Keratinocyte (primary cell): ENCODE results near the gene RPL28.

Experiments
- EZH2 ChIP-seq: IDR thresholded peaks from one replicate; pipeline ENCODE4 v1.6.1; 2012; ENCODE audit warnings: inconsistent platforms, mild to moderate bottlenecking, low read length, moderate library complexity
- TF ChIP-seq, protein P1 (sequence below), 3 experiments: IDR thresholded peaks in 1 of 3; conservative IDR thresholded peaks in 1 of 3; optimal IDR thresholded peaks in 1 of 3; 2 replicates in 2 of 3; 3 replicates in 1 of 3; pipeline versions ENCODE3 to v1.5.1; 2011; ENCODE audit warnings: low read length in 3 of 3, mild to moderate bottlenecking in 3 of 3, moderate library complexity in 2 of 3, control low read depth in 1 of 3, inconsistent platforms in 1 of 3; ENCODE audit not compliant: insufficient read depth in 2 of 3; ENCODE audit errors: extremely low read depth in 1 of 3

DNA sequence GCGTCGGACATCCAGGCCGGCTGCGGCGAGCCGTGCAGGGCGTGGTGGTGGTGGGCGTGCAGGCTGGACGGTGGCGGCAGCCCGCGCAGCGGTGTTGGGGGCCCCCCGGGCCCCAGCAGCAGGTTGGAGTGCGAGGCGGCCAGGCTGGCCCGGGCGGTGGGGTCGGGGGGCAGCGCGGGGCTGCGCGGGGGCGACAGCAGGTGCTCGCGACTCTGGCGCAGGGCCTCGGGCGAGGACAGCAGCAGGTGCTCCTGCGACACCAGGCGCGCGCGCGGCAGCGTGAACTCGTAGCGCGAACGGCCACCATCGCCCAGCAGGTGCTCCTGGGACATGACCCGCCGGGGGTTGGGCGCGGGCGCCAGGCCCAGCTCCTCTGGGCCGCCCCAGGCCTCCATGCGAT is 47.6 kb downstream of the RPL28 start:
- TF ChIP-seq, protein P1, sequence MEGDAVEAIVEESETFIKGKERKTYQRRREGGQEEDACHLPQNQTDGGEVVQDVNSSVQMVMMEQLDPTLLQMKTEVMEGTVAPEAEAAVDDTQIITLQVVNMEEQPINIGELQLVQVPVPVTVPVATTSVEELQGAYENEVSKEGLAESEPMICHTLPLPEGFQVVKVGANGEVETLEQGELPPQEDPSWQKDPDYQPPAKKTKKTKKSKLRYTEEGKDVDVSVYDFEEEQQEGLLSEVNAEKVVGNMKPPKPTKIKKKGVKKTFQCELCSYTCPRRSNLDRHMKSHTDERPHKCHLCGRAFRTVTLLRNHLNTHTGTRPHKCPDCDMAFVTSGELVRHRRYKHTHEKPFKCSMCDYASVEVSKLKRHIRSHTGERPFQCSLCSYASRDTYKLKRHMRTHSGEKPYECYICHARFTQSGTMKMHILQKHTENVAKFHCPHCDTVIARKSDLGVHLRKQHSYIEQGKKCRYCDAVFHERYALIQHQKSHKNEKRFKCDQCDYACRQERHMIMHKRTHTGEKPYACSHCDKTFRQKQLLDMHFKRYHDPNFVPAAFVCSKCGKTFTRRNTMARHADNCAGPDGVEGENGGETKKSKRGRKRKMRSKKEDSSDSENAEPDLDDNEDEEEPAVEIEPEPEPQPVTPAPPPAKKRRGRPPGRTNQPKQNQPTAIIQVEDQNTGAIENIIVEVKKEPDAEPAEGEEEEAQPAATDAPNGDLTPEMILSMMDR (optimal IDR thresholded peaks at IDR 0.05 in 1 of 3, IDR thresholded peaks at IDR 0.05 in 1 of 3, conservative IDR thresholded peaks at IDR 0.05 in 1 of 3; ENCODE audit: extremely low read depth in 1 of 3, insufficient read depth in 2 of 3, low read length in 3 of 3) = no peak
- no peak for TF ChIP-seq EZH2
